ENCODE data around the gene ATP6V0A4.
"Not testable (repeated sequence)": the region's sequence is repeated elsewhere in the genome, so short reads cannot be mapped to it uniquely, and the experiment has no call there.

The ATP6V0A4 gene

DNA sequence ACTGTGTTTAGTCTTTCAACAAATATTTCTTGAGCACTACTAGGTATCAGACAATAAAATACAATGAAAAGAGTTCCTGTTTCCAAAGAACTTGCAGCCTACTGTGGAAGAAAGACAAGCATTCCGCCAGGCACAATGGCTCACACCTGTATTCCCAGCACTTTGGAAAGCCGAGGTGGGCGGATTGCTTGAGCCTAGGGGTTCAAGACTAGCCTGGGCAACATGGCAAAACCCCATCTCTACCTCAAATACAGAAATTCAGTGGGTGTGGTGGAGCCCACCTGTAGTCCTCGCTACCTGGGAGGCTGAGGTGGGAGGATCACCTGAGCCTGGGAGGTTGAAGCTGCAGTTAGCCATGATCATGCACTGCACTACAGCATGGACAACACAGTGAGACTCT lies 102.9 kb downstream of the ATP6V0A4 start:
- Histone ChIP-seq H3K9ac (no peak overlapping the region), H3K4me3 (ENCODE audit: low read depth, low read length) (no peak overlapping the region), H2AFZ (no peak overlapping the region), H3K27ac (no peak overlapping the region), H3K27me3 (ENCODE audit: control insufficient read depth, insufficient read depth, low read length) (no peaks in the 10 kb centered on the region), H3K79me2 (no peaks in the 10 kb centered on the region), H3K4me2 (ENCODE audit: low read length) (no peak overlapping the region), H3K36me3 (ENCODE audit: control insufficient read depth, insufficient read depth, low read length) (no peaks in the 10 kb centered on the region), H3K4me1 (no peaks in the 10 kb centered on the region), H3K9me3 (ENCODE audit: control insufficient read depth, low read length) (no peaks in the 10 kb centered on the region)
- TF ChIP-seq, protein P1, sequence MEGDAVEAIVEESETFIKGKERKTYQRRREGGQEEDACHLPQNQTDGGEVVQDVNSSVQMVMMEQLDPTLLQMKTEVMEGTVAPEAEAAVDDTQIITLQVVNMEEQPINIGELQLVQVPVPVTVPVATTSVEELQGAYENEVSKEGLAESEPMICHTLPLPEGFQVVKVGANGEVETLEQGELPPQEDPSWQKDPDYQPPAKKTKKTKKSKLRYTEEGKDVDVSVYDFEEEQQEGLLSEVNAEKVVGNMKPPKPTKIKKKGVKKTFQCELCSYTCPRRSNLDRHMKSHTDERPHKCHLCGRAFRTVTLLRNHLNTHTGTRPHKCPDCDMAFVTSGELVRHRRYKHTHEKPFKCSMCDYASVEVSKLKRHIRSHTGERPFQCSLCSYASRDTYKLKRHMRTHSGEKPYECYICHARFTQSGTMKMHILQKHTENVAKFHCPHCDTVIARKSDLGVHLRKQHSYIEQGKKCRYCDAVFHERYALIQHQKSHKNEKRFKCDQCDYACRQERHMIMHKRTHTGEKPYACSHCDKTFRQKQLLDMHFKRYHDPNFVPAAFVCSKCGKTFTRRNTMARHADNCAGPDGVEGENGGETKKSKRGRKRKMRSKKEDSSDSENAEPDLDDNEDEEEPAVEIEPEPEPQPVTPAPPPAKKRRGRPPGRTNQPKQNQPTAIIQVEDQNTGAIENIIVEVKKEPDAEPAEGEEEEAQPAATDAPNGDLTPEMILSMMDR (IDR thresholded peaks at IDR 0.05) = no peak

GRCh38 chr7:138691178-138691577 lies 106.8 kb downstream of the ATP6V0A4 start:
- Histone ChIP-seq H3K4me1 (no peaks in the 10 kb centered on the region), H3K9me3 (ENCODE audit: control insufficient read depth, low read length) (no peaks in the 10 kb centered on the region), H3K27me3 (ENCODE audit: control insufficient read depth, insufficient read depth, low read length) (no peaks in the 10 kb centered on the region), H3K9ac (no peak overlapping the region), H3K27ac (no peak overlapping the region), H2AFZ (no peak overlapping the region), H3K4me3 (ENCODE audit: low read depth, low read length) (no peak overlapping the region), H3K79me2 (no peaks in the 10 kb centered on the region), H3K4me2 (ENCODE audit: low read length) (no peak overlapping the region), H3K36me3 (ENCODE audit: control insufficient read depth, insufficient read depth, low read length) (no peaks in the 10 kb centered on the region)
- TF ChIP-seq, protein P1 (IDR thresholded peaks at IDR 0.05) = no peak

DNA sequence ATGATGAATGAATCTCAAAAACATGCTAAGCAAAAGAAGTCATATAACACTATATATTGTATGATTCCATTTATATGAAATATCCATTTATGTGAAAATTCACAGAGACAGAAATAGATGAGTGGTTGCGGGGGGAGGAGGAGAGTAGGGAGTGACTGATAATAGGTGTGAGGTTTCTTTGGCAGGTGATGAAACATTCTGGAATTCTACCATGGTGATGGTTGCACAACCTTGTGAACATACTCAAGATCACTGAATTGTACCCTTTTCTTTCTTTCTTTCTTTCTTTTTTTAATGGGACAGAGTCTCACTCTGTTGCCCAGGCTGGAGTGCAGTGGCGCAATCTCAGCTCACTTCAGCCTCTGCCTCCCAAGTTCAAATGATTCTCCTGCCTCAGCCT lies 107.5 kb downstream of the ATP6V0A4 start:
- Histone ChIP-seq H2AFZ (no peak overlapping the region), H3K4me3 (ENCODE audit: low read depth, low read length) (no peak overlapping the region), H3K27ac (no peak overlapping the region), H3K27me3 (ENCODE audit: control insufficient read depth, insufficient read depth, low read length) (no peaks in the 10 kb centered on the region), H3K4me1 (no peaks in the 10 kb centered on the region), H3K36me3 (ENCODE audit: control insufficient read depth, insufficient read depth, low read length) (no peaks in the 10 kb centered on the region), H3K9me3 (ENCODE audit: control insufficient read depth, low read length) (no peaks in the 10 kb centered on the region), H3K79me2 (no peaks in the 10 kb centered on the region), H3K4me2 (ENCODE audit: low read length) (no peak overlapping the region), H3K9ac (no peak overlapping the region)
- TF ChIP-seq, protein P1 (IDR thresholded peaks at IDR 0.05) = no peak

DNA sequence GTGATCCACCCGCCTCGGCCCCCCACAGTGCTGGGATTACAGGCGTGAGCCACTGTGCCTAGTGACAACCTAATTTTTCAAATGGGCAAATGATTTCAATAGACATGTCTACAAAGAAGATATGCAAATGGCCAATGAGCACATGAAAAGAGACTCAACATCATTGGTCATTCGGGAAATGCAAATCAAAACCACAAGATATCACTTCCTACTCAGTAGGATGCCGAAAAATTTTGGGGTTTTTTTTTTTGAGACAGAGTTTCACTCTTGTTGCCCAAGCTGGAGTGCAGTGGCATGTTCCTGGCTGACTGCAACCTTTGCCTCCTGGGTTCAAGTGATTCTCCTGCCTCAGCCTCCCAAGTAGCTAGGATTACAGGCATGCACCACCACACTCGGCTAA lies 110.0 kb downstream of the ATP6V0A4 start:
- H3K79me2 ChIP-seq; H3K4me2 ChIP-seq (ENCODE audit: low read length); H3K27me3 ChIP-seq (ENCODE audit: control insufficient read depth, insufficient read depth, low read length); H2AFZ ChIP-seq; H3K4me1 ChIP-seq; H3K4me3 ChIP-seq (ENCODE audit: low read depth, low read length); H3K9ac ChIP-seq; H3K36me3 ChIP-seq (ENCODE audit: control insufficient read depth, insufficient read depth, low read length); H3K9me3 ChIP-seq (ENCODE audit: control insufficient read depth, low read length); H3K27ac ChIP-seq: not testable (repeated sequence)

DNA sequence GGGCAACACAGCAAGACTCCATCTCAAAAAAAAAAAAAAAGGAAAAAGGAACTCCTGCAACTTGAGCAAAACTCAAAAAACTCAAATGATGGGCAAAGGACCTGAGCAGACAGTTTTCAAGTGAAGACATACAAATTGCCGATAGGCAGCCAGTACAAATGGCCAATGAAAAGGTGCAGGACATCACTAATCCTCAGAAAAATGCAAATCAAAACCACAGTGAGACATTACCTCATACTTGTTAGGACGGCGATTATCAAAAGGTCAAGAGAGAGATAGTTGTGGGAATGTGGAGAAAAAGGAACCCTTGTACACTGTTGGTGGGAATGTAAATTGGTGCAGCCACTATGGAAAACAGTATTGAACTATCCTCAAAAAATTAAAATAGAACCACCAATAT lies 113.7 kb downstream of the ATP6V0A4 start:
- H3K4me3 ChIP-seq (ENCODE audit: low read depth, low read length) = no peak overlapping the region
- no peaks in the 10 kb centered on the region for H3K27me3 ChIP-seq (ENCODE audit: control insufficient read depth, insufficient read depth, low read length)
- H3K36me3 ChIP-seq (ENCODE audit: control insufficient read depth, insufficient read depth, low read length) = no peaks in the 10 kb centered on the region
- no peak overlapping the region for H3K4me2 ChIP-seq (ENCODE audit: low read length)
- TF ChIP-seq, protein P1 (IDR thresholded peaks at IDR 0.05) = no peak
- no peak overlapping the region for H2AFZ ChIP-seq
- no peaks in the 10 kb centered on the region for H3K79me2 ChIP-seq
- H3K9ac ChIP-seq = no peak overlapping the region
- no peaks in the 10 kb centered on the region for H3K9me3 ChIP-seq (ENCODE audit: control insufficient read depth, low read length)
- H3K27ac ChIP-seq = no peak overlapping the region
- no peaks in the 10 kb centered on the region for H3K4me1 ChIP-seq

All from parathyroid adenoma (tissue), 2 donors.